Measurements from ENCODE around the gene C2orf68. TPM values are rescaled to one million over a fixed set of nuclear protein-coding genes. Genes with fewer than 3 reads are reported as not detected.

The C2orf68 gene
- total RNA-seq, 2 experiments from 2014 or later: 86.2 to 86.7 TPM

GRCh38 chr2:85652056-85652455 lies 40.2 kb upstream of the C2orf68 start:
- Histone ChIP-seq H3K9me2 (ENCODE audit: insufficient read depth, low read length) (no peaks in the 10 kb centered on the region), H3K4me2 (ENCODE audit: low read length) (no peak overlapping the region), H4K20me1 (ENCODE audit: insufficient read depth, low read length) (no peaks in the 10 kb centered on the region), H2AFZ (ENCODE audit: low read length) (no peak overlapping the region), H3K36me3 (ENCODE audit: insufficient read depth, low read length) (peaks cover 74% of the 10 kb centered on the region), H3K9me3 (ENCODE audit: low read length) (no peaks in the 10 kb centered on the region), H3K79me2 (ENCODE audit: insufficient read depth, low read depth, low read length) (no peaks in the 10 kb centered on the region), H3K4me1 (ENCODE audit: insufficient read depth, low read length, poor library complexity, severe bottlenecking) (no peaks in the 10 kb centered on the region), H3K4me3 (ENCODE audit: low read depth, low read length, poor library complexity, severe bottlenecking) (no peak overlapping the region), H3K27ac (ENCODE audit: low read depth, low read length, poor library complexity, severe bottlenecking) (no peak overlapping the region)
- DNase-seq (ENCODE audit: low spot score): no peak
- ChIA-PET POLR2A (interaction anchor here (0.6 to 1.2 kb wide), 3 partner anchors 14 to 807 kb away, joined by 3 to 7 read pairs (median 4); no protein-coding TSS in a partner anchor), CTCF (ENCODE audit: unreplicated experiment) (no interaction called here)
- BruUV-seq (replicated peaks): no TSS peak
- TF ChIP-seq EZH2phosphoT487 (IDR thresholded peaks at IDR 0.05; ENCODE audit: borderline replicate concordance, low read depth, low read length) (no peak), CTCF (conservative IDR thresholded peaks at IDR 0.05; ENCODE audit: low read length) (no peak)
- intact Hi-C loops (cut with micrococcal nuclease; ENCODE audit: unreplicated experiment): no loop called here

GRCh38 chr2:85651097-85651496 lies 39.2 kb upstream of the C2orf68 start:
- POLR2A ChIA-PET: interaction anchor here (0.5 kb wide), 1 partner anchor 20 kb away, joined by 3 read pairs; no protein-coding TSS in a partner anchor
- DNase-seq (ENCODE audit: low spot score): no peak

More at GRCh38 chr2:85651097-85651496, 39.2 kb upstream of the C2orf68 start:
- TF ChIP-seq EZH2phosphoT487 (IDR thresholded peaks at IDR 0.05; ENCODE audit: borderline replicate concordance, low read depth, low read length): no peak
- no peak for TF ChIP-seq CTCF (conservative IDR thresholded peaks at IDR 0.05; ENCODE audit: low read length)
- H3K36me3 ChIP-seq (ENCODE audit: insufficient read depth, low read length): peaks cover 82% of the 10 kb centered on the region
- no peaks in the 10 kb centered on the region for H3K79me2 ChIP-seq (ENCODE audit: insufficient read depth, low read depth, low read length)
- intact Hi-C loops (cut with micrococcal nuclease; ENCODE audit: unreplicated experiment): no loop called here
- no peak overlapping the region for H3K4me3 ChIP-seq (ENCODE audit: low read depth, low read length, poor library complexity, severe bottlenecking)
- H3K27ac ChIP-seq (ENCODE audit: low read depth, low read length, poor library complexity, severe bottlenecking): no peak overlapping the region
- H3K4me1 ChIP-seq (ENCODE audit: insufficient read depth, low read length, poor library complexity, severe bottlenecking): no peaks in the 10 kb centered on the region
- H4K20me1 ChIP-seq (ENCODE audit: insufficient read depth, low read length): no peaks in the 10 kb centered on the region
- H3K9me2 ChIP-seq (ENCODE audit: insufficient read depth, low read length): no peaks in the 10 kb centered on the region
- H2AFZ ChIP-seq (ENCODE audit: low read length): no peak overlapping the region
- no TSS peak for BruUV-seq (replicated peaks)
- CTCF ChIA-PET (ENCODE audit: unreplicated experiment): interaction anchor here (0.9 kb wide), 1 partner anchor 14 kb away, joined by 4 read pairs; no protein-coding TSS in a partner anchor
- no peak overlapping the region for H3K4me2 ChIP-seq (ENCODE audit: low read length)
- no peaks in the 10 kb centered on the region for H3K9me3 ChIP-seq (ENCODE audit: low read length)
